Measurements from ENCODE around the gene GIT2.

Gene GIT2

DNA sequence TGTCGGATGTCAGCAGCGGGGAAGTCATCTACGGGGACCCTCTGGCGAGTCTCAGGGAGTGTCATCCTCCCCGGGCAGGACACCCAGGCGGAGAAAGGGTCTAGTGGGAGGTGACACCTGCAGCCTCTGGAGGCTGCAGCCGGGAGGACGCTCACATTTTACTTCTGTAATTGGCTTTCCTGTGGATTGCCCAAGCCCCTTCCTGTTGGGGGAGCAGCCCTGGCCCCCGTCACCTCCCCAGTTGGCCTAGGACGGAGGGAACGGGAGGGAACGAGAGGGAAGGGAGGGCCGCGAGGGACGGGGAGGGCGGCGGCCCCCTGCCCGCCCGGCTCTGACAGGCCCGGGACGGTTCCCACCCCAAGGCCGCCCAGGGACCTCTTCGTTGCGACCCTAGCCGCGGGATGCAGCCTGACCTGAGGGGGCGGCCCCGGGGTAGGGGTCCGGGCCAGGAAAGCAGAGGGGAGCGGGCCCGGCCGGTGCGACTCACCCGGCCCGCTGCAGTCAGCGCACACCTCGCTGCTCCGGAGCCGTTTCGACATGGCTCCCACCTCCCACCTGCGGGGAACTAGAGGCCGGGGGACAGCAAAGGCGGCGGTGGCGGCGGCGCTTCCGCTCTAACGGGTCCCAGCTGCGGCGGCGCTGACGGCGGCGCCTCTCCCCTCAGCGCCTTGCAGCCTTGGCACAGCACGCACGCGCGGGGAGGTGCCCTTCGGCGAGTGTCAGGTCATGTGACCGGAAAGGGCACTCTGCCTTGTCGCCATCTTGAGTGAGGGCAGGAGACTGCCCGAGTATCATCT is at the start of gene GIT2 (continued):
- TF ChIP-seq ZNF398 (tag by site-specific recombination; IDR thresholded peaks at IDR 0.05), result peak; percentile 80
- TF ChIP-seq, protein P1, sequence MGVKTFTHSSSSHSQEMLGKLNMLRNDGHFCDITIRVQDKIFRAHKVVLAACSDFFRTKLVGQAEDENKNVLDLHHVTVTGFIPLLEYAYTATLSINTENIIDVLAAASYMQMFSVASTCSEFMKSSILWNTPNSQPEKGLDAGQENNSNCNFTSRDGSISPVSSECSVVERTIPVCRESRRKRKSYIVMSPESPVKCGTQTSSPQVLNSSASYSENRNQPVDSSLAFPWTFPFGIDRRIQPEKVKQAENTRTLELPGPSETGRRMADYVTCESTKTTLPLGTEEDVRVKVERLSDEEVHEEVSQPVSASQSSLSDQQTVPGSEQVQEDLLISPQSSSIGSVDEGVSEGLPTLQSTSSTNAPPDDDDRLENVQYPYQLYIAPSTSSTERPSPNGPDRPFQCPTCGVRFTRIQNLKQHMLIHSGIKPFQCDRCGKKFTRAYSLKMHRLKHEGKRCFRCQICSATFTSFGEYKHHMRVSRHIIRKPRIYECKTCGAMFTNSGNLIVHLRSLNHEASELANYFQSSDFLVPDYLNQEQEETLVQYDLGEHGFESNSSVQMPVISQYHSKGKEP (tag by site-specific recombination; IDR thresholded peaks at IDR 0.05), result no peak
- no peak for TF ChIP-seq MEIS1 (CRISPR knock-in tag; IDR thresholded peaks at IDR 0.05; ENCODE audit: borderline replicate concordance)
- no peak for TF ChIP-seq KLF7 (tag by site-specific recombination; IDR thresholded peaks at IDR 0.05; ENCODE audit: borderline replicate concordance)
- no peak for TF ChIP-seq ZNF23 (tag by site-specific recombination; IDR thresholded peaks at IDR 0.05; ENCODE audit: borderline replicate concordance)
- TF ChIP-seq ZNF707 (tag by site-specific recombination; IDR thresholded peaks at IDR 0.05), result no peak

DNA sequence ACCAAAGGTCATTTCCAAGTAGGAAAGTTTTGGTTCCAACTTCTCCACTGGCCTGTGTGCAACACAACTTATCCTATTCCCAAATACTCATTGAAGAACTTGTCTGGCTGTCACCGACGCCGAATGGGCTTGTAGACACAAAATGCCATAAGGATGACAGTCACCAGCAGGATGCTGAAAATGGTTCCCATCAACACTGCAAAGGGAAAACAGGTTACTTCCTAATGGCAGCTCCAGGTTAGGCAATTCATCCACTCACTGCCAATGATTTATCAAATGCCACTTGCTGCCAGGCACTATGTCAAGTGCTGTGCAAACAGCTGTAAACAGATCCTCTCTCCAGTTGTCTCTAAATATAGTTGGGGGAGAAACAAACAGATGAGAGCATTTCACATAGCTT is 46.1 kb upstream of the GIT2 start:
- no peak overlapping the region for H3K4me3 ChIP-seq (ENCODE audit: low read depth, low read length)
- H3K4me1 ChIP-seq (ENCODE audit: control insufficient read depth, insufficient read depth, low read length), result peaks cover 13% of the 10 kb centered on the region
- CTCF ChIA-PET, result interaction anchor here (0.6 to 2.4 kb wide), 4 partner anchors 10 to 198 kb away, joined by 3 to 8 read pairs (median 4); no protein-coding TSS in a partner anchor
- H3K27ac ChIP-seq (ENCODE audit: extremely low read depth, low read depth, low read length), result no peak overlapping the region
- H3K36me3 ChIP-seq (ENCODE audit: control insufficient read depth in 2 of 2, insufficient read depth in 1 of 2, low read length in 2 of 2), result peaks cover 0 to 36% of the 10 kb centered on the region in 2 experiments; a peak in 2 of 3 replicates
- H3K9me3 ChIP-seq (ENCODE audit: control insufficient read depth, insufficient read depth, low read depth, low read length), result no peaks in the 10 kb centered on the region
- TF ChIP-seq ZNF530 (tag by site-specific recombination; IDR thresholded peaks at IDR 0.05; ENCODE audit: low read depth), result no peak
- TF ChIP-seq ZNF132 (tag by site-specific recombination; IDR thresholded peaks at IDR 0.05; ENCODE audit: borderline replicate concordance), result no peak
- TF ChIP-seq FEZF1 (tag by site-specific recombination; IDR thresholded peaks at IDR 0.05), result peak; percentile 39; the same call in 1 of the 2 replicates
- no peak for TF ChIP-seq ZNF645 (tag by site-specific recombination; IDR thresholded peaks at IDR 0.05)
- POLR2A ChIA-PET, result no interaction called here

- H3K4me3 ChIP-seq (ENCODE audit: low read depth, low read length), result no peak overlapping the region
- no peaks in the 10 kb centered on the region for H3K9me3 ChIP-seq (ENCODE audit: control insufficient read depth, insufficient read depth, low read depth, low read length)
- peaks cover 7 to 62% of the 10 kb centered on the region in 2 experiments; a peak in 1 of 3 replicates for H3K36me3 ChIP-seq (ENCODE audit: control insufficient read depth in 2 of 2, insufficient read depth in 1 of 2, low read length in 2 of 2)
- H3K4me1 ChIP-seq (ENCODE audit: control insufficient read depth, insufficient read depth, low read length), result peaks cover 13% of the 10 kb centered on the region
- H3K27ac ChIP-seq (ENCODE audit: extremely low read depth, low read depth, low read length), result peak overlapping the region; percentile 40
- POLR2A ChIA-PET, result no interaction called here
- CTCF ChIA-PET, result no interaction called here
- TF ChIP-seq GLIS2 (tag by site-specific recombination; IDR thresholded peaks at IDR 0.05), result no peak
- TF ChIP-seq ZNF341 (tag by site-specific recombination; IDR thresholded peaks at IDR 0.05; ENCODE audit: low read depth), result 0 out of 2 replicates have a peak, but pooled peaks have one; percentile 21
- TF ChIP-seq INSM2 (tag by site-specific recombination; IDR thresholded peaks at IDR 0.05), result peak; percentile 99
- TF ChIP-seq, protein P2, sequence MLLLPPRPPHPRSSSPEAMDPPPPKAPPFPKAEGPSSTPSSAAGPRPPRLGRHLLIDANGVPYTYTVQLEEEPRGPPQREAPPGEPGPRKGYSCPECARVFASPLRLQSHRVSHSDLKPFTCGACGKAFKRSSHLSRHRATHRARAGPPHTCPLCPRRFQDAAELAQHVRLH (tag by site-specific recombination; IDR thresholded peaks at IDR 0.05), result no peak
- TF ChIP-seq SP7 (tag by site-specific recombination; IDR thresholded peaks at IDR 0.05), result peak; percentile 53; the same call in 1 of the 2 replicates
- peak; percentile 95 for TF ChIP-seq SCRT2 (tag by site-specific recombination; IDR thresholded peaks at IDR 0.05)
- TF ChIP-seq KLF8 (tag by site-specific recombination; IDR thresholded peaks at IDR 0.05), result peak; percentile 23; the same call in 1 of the 2 replicates
- peak; percentile 37; the same call in 1 of the 2 replicates for TF ChIP-seq BCL6B (tag by site-specific recombination; IDR thresholded peaks at IDR 0.05)
- no peak for TF ChIP-seq ZNF521 (tag by site-specific recombination; IDR thresholded peaks at IDR 0.05)
- peak; percentile 74; the same call in 1 of the 2 replicates for TF ChIP-seq ZNF600 (tag by site-specific recombination; IDR thresholded peaks at IDR 0.05)
- TF ChIP-seq KLF17 (tag by site-specific recombination; IDR thresholded peaks at IDR 0.05), result no peak; the same call in 1 of the 2 replicates
These were observed 43.1 kb upstream of the GIT2 start for GRCh38 chr12:110039085-110039807.
